GM12801 (cell line): ENCODE results near the gene SLC35B2.

Experiments used
- TF ChIP-seq, protein P1 (sequence below): IDR thresholded peaks from one replicate; pipeline ENCODE4 v1.5.1; 2011; ENCODE audit warnings: control low read depth; ENCODE audit not compliant: insufficient read length; ENCODE audit errors: extremely low read depth

The SLC35B2 gene

DNA sequence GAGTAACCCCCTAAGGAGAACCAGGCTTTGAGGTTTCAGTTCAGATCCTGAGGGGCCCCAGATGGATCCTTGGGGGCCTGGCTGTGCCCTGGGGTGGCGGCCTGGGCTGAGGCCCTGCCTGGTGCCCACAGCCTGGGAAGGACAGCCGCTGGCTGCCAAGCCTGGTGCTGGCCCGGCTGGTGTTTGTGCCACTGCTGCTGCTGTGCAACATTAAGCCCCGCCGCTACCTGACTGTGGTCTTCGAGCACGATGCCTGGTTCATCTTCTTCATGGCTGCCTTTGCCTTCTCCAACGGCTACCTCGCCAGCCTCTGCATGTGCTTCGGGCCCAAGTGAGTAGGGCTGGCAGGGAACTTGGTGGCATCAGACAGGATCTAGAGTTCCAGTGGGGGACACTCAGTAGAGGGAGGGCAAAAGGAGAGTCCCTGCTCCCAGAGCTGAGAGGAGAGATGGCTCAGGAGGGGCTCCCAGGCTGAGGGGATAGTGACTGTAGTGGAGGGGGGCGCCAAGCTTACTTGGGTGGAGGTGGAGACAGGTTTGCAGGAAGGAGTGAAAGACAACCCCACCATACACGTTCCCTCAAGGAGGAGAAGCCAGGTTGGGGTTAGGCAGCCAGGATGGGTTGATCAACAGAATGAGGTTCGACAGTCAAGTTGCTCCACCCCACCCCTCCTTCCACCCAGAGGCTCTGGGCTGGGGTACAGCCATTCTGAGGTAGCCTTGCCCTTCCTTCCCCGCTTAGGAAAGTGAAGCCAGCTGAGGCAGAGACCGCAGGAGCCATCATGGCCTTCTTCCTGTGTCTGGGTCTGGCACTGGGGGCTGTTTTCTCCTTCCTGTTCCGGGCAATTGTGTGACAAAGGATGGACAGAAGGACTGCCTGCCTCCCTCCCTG is 24.4 kb downstream of the SLC35B2 start:
- TF ChIP-seq, protein P1, sequence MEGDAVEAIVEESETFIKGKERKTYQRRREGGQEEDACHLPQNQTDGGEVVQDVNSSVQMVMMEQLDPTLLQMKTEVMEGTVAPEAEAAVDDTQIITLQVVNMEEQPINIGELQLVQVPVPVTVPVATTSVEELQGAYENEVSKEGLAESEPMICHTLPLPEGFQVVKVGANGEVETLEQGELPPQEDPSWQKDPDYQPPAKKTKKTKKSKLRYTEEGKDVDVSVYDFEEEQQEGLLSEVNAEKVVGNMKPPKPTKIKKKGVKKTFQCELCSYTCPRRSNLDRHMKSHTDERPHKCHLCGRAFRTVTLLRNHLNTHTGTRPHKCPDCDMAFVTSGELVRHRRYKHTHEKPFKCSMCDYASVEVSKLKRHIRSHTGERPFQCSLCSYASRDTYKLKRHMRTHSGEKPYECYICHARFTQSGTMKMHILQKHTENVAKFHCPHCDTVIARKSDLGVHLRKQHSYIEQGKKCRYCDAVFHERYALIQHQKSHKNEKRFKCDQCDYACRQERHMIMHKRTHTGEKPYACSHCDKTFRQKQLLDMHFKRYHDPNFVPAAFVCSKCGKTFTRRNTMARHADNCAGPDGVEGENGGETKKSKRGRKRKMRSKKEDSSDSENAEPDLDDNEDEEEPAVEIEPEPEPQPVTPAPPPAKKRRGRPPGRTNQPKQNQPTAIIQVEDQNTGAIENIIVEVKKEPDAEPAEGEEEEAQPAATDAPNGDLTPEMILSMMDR = no peak

GRCh38 chr6:44230034-44230675 is 27.2 kb downstream of the SLC35B2 start:
- TF ChIP-seq, protein P1 = no peak

DNA sequence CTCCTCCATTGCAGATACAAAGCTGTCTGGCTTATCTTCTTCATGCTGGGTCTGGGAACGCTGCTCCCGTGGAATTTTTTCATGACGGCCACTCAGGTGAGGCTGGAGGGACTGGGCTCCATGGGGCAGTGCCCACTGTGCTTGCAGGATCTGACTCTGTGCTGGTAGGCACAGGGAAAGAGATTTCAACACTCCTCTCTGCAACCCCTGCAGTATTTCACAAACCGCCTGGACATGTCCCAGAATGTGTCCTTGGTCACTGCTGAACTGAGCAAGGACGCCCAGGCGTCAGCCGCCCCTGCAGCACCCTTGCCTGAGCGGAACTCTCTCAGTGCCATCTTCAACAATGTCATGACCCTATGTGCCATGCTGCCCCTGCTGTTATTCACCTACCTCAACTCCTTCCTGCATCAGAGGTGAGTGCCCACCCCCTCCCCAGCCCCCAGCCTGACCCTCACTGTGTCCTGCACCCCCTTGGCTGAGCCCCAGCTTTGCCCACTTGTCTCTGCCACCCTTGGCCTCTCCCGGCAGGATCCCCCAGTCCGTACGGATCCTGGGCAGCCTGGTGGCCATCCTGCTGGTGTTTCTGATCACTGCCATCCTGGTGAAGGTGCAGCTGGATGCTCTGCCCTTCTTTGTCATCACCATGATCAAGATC is 27.8 kb downstream of the SLC35B2 start:
- TF ChIP-seq, protein P1 = no peak

GRCh38 chr6:44228836-44229235 is 28.5 kb downstream of the SLC35B2 start:
- TF ChIP-seq, protein P1 = no peak

- TF ChIP-seq, protein P1 = no peak
Measured at GRCh38 chr6:44228433-44228832, 28.9 kb downstream of the SLC35B2 start.

DNA sequence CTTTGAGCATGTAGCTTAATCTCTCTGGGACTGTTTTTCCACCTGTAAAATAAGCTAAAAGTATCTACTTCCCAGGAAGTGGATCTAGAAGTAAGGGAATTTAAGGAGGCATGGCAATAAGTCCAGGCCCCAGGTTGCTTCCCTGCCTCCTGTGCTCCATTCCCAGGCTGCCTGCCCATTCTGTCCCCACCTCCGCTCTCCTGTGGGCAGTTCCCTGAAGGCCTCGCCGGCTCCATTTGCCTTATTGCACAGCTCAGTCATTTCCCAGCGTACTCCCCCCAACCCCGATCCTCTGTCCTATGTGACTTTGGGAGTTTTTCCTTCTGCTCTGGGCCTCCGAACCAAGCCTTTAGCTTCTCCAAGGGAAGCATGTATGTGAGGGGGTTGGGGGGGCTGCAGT is 29.3 kb downstream of the SLC35B2 start:
- TF ChIP-seq, protein P1 = no peak

GRCh38 chr6:44227148-44227793 is 30.1 kb downstream of the SLC35B2 start:
- TF ChIP-seq, protein P1 = no peak
